ENCODE data around the gene ZNF514.

ZNF514 gene

GRCh38 chr2:95159690-95160449 lies at the start of gene ZNF514:
Gene ZNF514, minus strand, starts transcription at chr2:95159848. Its CDS starts 6,595 bp downstream, at chr2:95153253.
- peak within 1 kb of the TSS; percentile 70 for H3K4me3 ChIP-seq (ENCODE audit: control insufficient read depth, low read depth, low read length)
- no peak for TF ChIP-seq CTCF (conservative IDR thresholded peaks at IDR 0.05; ENCODE audit: control insufficient read depth, insufficient read depth, low read depth, low read length)
- DNase-seq (ENCODE audit: low read depth): peak; percentile 52

- peak; percentile 38 for DNase-seq (ENCODE audit: low read depth)
These were observed 48.5 kb upstream of the ZNF514 start for GRCh38 chr2:95208106-95208505.

GRCh38 chr2:95207111-95207961 lies 47.7 kb upstream of the ZNF514 start, which contains the start of gene ZNF892:
Gene ZNF892, plus strand, starts transcription at chr2:95207521. Its CDS starts 295 bp downstream, at chr2:95207816.
- peak; percentile 87 for DNase-seq (ENCODE audit: low read depth)
- H3K4me3 ChIP-seq (ENCODE audit: control insufficient read depth, low read depth, low read length): peak within 1 kb of the TSS; percentile 69
- peak; percentile 13 for TF ChIP-seq CTCF (conservative IDR thresholded peaks at IDR 0.05; ENCODE audit: control insufficient read depth, insufficient read depth, low read depth, low read length)

More at GRCh38 chr2:95208106-95208505, 48.5 kb upstream of the ZNF514 start:
- peak overlapping the region; percentile 69 for H3K4me3 ChIP-seq (ENCODE audit: control insufficient read depth, low read depth, low read length)
- no peak for TF ChIP-seq CTCF (conservative IDR thresholded peaks at IDR 0.05; ENCODE audit: control insufficient read depth, insufficient read depth, low read depth, low read length)

GRCh38 chr2:95206096-95206495 lies 46.4 kb upstream of the ZNF514 start:
- no peak for TF ChIP-seq CTCF (conservative IDR thresholded peaks at IDR 0.05; ENCODE audit: control insufficient read depth, insufficient read depth, low read depth, low read length)
- H3K4me3 ChIP-seq (ENCODE audit: control insufficient read depth, low read depth, low read length): no peak overlapping the region
- no peak for DNase-seq (ENCODE audit: low read depth)

GRCh38 chr2:95204396-95204795 lies 44.7 kb upstream of the ZNF514 start:
- TF ChIP-seq CTCF (conservative IDR thresholded peaks at IDR 0.05; ENCODE audit: control insufficient read depth, insufficient read depth, low read depth, low read length): no peak
- DNase-seq (ENCODE audit: low read depth): no peak
- no peak overlapping the region for H3K4me3 ChIP-seq (ENCODE audit: control insufficient read depth, low read depth, low read length)

- TF ChIP-seq CTCF (conservative IDR thresholded peaks at IDR 0.05; ENCODE audit: control insufficient read depth, insufficient read depth, low read depth, low read length): no peak
- no peak overlapping the region for H3K4me3 ChIP-seq (ENCODE audit: control insufficient read depth, low read depth, low read length)
- DNase-seq (ENCODE audit: low read depth): no peak
These were observed 44.3 kb upstream of the ZNF514 start for GRCh38 chr2:95203911-95204310.

All from fibroblast of mammary gland (primary cell).